ENCODE data around the gene AKAP9. TPM values are rescaled to one million over a fixed set of nuclear protein-coding genes. Genes with fewer than 3 reads are reported as not detected.
"Not testable (repeated sequence)": the region's sequence is repeated elsewhere in the genome, so short reads cannot be mapped to it uniquely, and the experiment has no call there.

Gene AKAP9
- polyA plus RNA-seq, 1 experiment, result 7.4 TPM

DNA sequence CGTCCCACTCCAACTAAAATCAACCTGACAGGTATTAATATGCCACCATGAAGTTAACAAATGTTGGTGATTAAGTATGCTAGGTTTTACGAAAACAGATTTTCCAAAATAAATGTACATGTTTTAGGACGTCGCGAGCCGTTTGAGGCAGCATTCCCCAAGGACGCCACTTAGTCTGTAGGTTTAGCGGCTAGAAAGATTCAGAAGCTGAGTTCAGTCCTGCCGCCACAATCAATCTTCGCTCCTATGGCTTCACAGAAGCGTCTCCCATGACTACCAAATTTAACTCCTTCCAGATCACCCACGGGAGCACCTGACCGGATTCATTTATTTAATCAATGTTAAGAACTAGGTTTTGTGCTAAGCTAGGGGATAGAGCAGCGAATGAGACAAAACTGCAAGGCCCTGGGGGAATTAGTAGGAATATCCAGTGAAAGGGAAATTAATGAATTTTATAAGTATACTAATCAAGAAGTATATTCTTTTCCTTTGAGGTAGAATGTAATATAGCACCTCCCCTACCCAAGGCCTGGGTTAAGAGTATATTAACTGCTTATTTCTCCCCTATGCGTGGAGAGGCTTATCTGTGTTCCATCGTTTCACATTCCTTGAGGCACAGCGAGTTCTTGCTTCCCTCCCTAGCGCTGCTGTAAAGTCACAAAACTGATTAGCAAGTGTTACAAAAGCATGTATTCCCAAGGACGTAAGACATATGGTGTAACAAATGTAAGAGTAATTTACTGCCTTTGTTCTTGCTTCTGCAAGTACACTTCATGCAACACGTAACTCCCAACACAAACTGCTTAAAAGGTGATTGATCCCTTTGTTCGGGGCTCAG lies 194.6 kb downstream of the AKAP9 start:
- no peak for DNase-seq (ENCODE audit: low read depth)
- ChIA-PET CTCF (interaction anchor here (1.0 to 2.8 kb wide), 5 partner anchors 10 to 44 kb away, joined by 3 to 9 read pairs (median 3); partner anchors contain the start of gene LRRD1), POLR2A (no interaction called here)
- Histone ChIP-seq H3K27me3 (ENCODE audit: control insufficient read depth, insufficient read depth, low read length) (no peaks in the 10 kb centered on the region), H3K4me3 (ENCODE audit: low read depth, low read length) (peak overlapping the region; percentile 75), H3K36me3 (ENCODE audit: control insufficient read depth, insufficient read depth, low read length) (no peaks in the 10 kb centered on the region)
- TF ChIP-seq, protein P1, sequence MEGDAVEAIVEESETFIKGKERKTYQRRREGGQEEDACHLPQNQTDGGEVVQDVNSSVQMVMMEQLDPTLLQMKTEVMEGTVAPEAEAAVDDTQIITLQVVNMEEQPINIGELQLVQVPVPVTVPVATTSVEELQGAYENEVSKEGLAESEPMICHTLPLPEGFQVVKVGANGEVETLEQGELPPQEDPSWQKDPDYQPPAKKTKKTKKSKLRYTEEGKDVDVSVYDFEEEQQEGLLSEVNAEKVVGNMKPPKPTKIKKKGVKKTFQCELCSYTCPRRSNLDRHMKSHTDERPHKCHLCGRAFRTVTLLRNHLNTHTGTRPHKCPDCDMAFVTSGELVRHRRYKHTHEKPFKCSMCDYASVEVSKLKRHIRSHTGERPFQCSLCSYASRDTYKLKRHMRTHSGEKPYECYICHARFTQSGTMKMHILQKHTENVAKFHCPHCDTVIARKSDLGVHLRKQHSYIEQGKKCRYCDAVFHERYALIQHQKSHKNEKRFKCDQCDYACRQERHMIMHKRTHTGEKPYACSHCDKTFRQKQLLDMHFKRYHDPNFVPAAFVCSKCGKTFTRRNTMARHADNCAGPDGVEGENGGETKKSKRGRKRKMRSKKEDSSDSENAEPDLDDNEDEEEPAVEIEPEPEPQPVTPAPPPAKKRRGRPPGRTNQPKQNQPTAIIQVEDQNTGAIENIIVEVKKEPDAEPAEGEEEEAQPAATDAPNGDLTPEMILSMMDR (IDR thresholded peaks at IDR 0.05; ENCODE audit: insufficient read depth, low read depth, low read length), result no peak

DNA sequence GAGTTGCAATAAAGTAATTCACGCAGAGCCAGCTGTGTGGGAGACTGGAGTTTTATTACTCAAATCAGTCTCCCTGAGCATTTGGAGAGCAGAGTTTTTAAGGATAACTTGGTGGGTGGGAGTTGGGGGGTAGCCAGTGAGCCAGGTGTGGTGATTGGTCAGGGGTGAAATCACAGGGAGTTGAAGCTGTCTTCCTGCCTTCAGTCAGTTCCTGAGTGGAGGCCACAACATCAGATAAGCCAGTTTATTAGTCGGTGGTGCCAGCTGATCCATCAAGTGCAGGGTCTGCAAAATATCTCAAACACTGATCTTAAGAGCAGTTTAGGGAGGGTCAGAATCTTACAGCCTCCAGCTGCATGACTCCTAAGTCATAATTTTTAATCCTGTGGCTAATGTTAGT lies 196.9 kb downstream of the AKAP9 start:
- TF ChIP-seq, protein P1 (IDR thresholded peaks at IDR 0.05; ENCODE audit: insufficient read depth, low read depth, low read length), result no peak
- POLR2A ChIA-PET, result interaction anchor here (0.7 kb wide), 1 partner anchor 192 kb away, joined by 7 read pairs; no protein-coding TSS in a partner anchor
- Histone ChIP-seq H3K4me3 (ENCODE audit: low read depth, low read length) (no peak overlapping the region), H3K36me3 (ENCODE audit: control insufficient read depth, insufficient read depth, low read length) (no peaks in the 10 kb centered on the region), H3K27me3 (ENCODE audit: control insufficient read depth, insufficient read depth, low read length) (no peaks in the 10 kb centered on the region; the same call in 1 of the 2 replicates)
- no peak for DNase-seq (ENCODE audit: low read depth)
- CTCF ChIA-PET, result interaction anchor here (1.1 kb wide), 1 partner anchor 310 kb away, joined by 3 read pairs; the partner anchor contains the start of gene GATAD1

DNA sequence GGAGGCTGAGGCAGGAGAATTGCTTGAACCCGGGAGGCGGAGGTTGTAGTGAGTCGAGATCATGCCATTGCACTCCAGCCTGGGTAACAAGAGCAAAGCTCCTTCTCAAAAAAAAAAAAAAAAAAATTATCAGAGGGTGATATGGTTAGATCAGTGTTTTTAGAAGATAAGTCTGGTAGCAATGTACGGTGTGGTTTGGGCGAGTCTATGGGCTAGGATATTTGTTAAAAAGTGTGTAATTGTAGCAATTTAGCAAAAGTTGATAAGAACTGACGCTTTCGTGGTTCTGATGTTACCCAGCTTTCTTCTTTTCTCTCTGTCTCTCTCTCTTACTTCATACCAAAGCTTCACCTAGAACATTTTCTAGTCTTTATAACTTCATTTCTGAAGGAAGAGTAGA lies 200.5 kb downstream of the AKAP9 start:
- TF ChIP-seq, protein P1 (IDR thresholded peaks at IDR 0.05; ENCODE audit: insufficient read depth, low read depth, low read length), result no peak
- H3K36me3 ChIP-seq (ENCODE audit: control insufficient read depth, insufficient read depth, low read length), result no peaks in the 10 kb centered on the region
- DNase-seq (ENCODE audit: low read depth), result no peak
- H3K27me3 ChIP-seq (ENCODE audit: control insufficient read depth, insufficient read depth, low read length), result no peaks in the 10 kb centered on the region; the same call in 1 of the 2 replicates
- ChIA-PET POLR2A (no interaction called here), CTCF (interaction anchor here (1.6 kb wide), 1 partner anchor 306 kb away, joined by 3 read pairs; the partner anchor contains the start of gene GATAD1)
- H3K4me3 ChIP-seq (ENCODE audit: low read depth, low read length), result no peak overlapping the region

DNA sequence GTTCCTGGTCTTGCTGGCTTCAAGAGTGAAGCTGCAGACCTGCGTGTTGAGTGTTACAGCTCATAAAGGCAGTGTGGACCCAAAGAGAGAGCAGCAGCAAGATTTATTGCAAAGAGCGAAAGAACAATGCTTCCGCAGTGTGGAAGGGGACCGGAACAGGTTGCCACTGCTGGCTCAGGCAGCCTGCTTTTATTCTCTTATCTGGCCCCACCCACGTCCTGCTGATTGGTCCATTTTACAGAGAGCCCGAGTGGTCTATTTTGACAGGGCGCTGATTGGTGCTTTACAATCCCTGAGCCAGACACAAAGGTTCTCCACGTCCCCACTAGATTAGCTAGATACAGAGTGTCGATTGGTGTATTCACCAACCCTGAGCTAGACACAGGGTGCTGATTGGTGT lies 202.1 kb downstream of the AKAP9 start:
- H3K4me3 ChIP-seq (ENCODE audit: low read depth, low read length); POLR2A ChIA-PET; H3K27me3 ChIP-seq (ENCODE audit: control insufficient read depth, insufficient read depth, low read length); H3K36me3 ChIP-seq (ENCODE audit: control insufficient read depth, insufficient read depth, low read length); DNase-seq (ENCODE audit: low read depth): not testable (repeated sequence)
- CTCF ChIA-PET, result interaction anchor here (0.9 to 1.6 kb wide), 3 partner anchors 10 to 305 kb away, joined by 3 read pairs; partner anchors contain the start of gene GATAD1

DNA sequence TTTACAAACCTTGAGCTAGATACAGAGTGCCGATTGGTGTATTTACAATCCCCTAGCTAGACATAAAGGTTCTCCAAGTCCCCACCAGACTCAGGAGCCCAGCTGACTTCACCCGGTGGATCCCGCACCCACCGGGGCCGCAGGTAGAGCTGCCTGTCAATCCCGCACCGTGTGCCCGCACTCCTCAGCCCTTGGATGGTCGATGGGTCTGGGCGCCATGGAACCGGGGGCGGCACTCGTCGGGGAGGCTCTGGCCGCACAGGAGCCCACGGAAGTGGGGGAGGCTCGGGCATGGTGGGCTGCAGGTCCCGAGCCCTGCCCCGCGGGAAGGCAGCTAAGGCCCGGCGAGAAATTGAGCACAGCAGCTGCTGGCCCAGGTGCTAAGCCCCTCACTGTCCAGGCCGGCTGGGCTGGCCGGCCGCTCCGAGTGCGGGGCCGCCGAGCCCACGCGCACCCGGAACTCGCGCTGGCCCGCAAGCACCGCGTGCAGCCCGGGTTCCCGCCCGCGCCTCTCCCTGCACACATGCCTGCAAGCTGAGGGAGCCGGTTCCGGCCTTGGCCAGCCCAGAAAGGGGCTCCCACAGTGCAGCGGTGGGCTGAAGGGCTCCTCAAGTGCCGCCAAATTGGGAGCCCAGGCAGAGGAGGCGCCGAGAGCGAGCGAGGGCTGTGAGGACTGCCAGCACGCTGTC lies 202.7 kb downstream of the AKAP9 start:
- H3K4me3 ChIP-seq (ENCODE audit: low read depth, low read length); POLR2A ChIA-PET; DNase-seq (ENCODE audit: low read depth); H3K36me3 ChIP-seq (ENCODE audit: control insufficient read depth, insufficient read depth, low read length); H3K27me3 ChIP-seq (ENCODE audit: control insufficient read depth, insufficient read depth, low read length): not testable (repeated sequence)
- CTCF ChIA-PET, result interaction anchor here (1.0 to 1.2 kb wide), 3 partner anchors 10 to 36 kb away, joined by 3 read pairs; partner anchors contain the start of gene LRRD1

DNA sequence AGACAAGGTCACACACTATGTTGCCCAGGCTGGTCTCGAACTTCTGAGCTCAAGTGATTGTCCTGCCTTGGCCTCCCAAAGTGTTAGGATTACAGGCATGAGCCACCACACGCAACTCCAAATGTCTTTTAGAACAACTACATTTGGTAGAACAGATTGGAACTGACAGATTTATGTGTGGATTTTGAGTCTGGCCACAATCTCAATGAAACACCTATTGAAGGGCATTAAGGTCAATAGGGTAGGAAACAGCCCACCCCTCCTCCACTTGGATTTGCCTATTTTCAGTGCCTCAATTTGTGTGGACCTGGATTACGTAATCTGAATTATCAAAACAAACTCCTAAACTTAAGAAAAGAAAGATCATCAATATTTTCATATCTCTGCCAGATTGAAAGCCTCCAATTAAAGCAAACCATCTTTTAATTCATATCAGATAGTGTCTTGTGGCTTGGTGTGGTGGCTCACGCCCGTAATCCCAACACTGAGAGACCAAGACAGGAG lies 209.1 kb downstream of the AKAP9 start:
- H3K36me3 ChIP-seq (ENCODE audit: control insufficient read depth, insufficient read depth, low read length), result no peaks in the 10 kb centered on the region
- DNase-seq (ENCODE audit: low read depth), result no peak
- TF ChIP-seq, protein P1 (IDR thresholded peaks at IDR 0.05; ENCODE audit: insufficient read depth, low read depth, low read length), result no peak
- H3K4me3 ChIP-seq (ENCODE audit: low read depth, low read length), result no peak overlapping the region
- ChIA-PET POLR2A (no interaction called here), CTCF (no interaction called here)
- H3K27me3 ChIP-seq (ENCODE audit: control insufficient read depth, insufficient read depth, low read length), result no peaks in the 10 kb centered on the region

All from BJ (cell line).